Esophagus squamous epithelium (tissue), 5 donors: Measurements from ENCODE around the gene LMNTD2. TPM values are rescaled to one million over a fixed set of nuclear protein-coding genes. Genes with fewer than 3 reads are reported as not detected.

ENCODE experiments used
- DNase-seq: peaks from one replicate; lab custom pipeline; 2025; lab: John Stamatoyannopoulos, UW
- H3K27ac ChIP-seq, 4 donors: fragments of 200-600 bp; sonication (generic); one replicate each; pipeline ENCODE4 v1.5.1; 2016 to 2019; ENCODE audit warnings: mild to moderate bottlenecking in 1 of 4
- H3K27me3 ChIP-seq, 4 donors: fragments of 200-600 bp; sonication (generic); 1 replicate in 3 of 4; 2 replicates in 1 of 4; pipeline versions ENCODE4 v1.5.1 to v1.6.0; 2017 to 2021; ENCODE audit warnings: antibody characterized with exemption in 1 of 4
- H3K36me3 ChIP-seq, 3 donors: fragments of 200-600 bp; sonication (generic); one replicate each; pipeline ENCODE4 v1.5.1; 2016 to 2019
- H3K4me1 ChIP-seq, 3 donors: fragments of 200-600 bp; sonication (generic); one replicate each; pipeline ENCODE4 v1.5.1; 2017 to 2019
- H3K4me3 ChIP-seq, 4 donors: fragments of 200-600 bp; sonication (generic); 1 replicate in 3 of 4; 2 replicates in 1 of 4; pipeline ENCODE4 v1.5.1; 2016 to 2019; ENCODE audit warnings: mild to moderate bottlenecking in 2 of 4, moderate library complexity in 1 of 4
- H3K9me3 ChIP-seq, 3 donors: fragments of 200-600 bp; sonication (generic); one replicate each; pipeline ENCODE4 v1.5.1; 2016 to 2019
- POLR2A ChIP-seq, 4 donors: fragments of 450-650 bp; IDR thresholded peaks; one replicate each; pipeline ENCODE4 v1.6.1; 2017; ENCODE audit warnings: antibody characterized with exemption in 4 of 4, mild to moderate bottlenecking in 4 of 4, moderate library complexity in 3 of 4
- WGBS, 2 donors: methylation state at CpG; one replicate each; pipeline ENCODE4 v1.1.5; 2018; 5-methylcytosine and 5-hydroxymethylcytosine counted together
- intact Hi-C: fragments of 100-400 bp; cut with DNase I; formaldehyde crosslinking; loops from one replicate; pipeline ENCODE4 v1.15.0; 2022
- total RNA-seq, 4 donors: library from RNA; depleted of rRNA; stranded (reverse); fragments of >200 nt; gene quantifications; one replicate each; pipeline ENCODE4 v1.1.0, GENCODE V29; 2016
- TF ChIP-seq, protein P1 (sequence below), 6 experiments: fragments of 450-650 bp in 4 of 6; fragments of 200-600 bp in 2 of 6; sonication (generic) in 2 of 6; IDR thresholded peaks; one replicate each; pipeline ENCODE4 v1.5.1; 2016 to 2019; ENCODE audit warnings: antibody characterized with exemption in 6 of 6, mild to moderate bottlenecking in 4 of 6, moderate library complexity in 4 of 6
- donor health status: DM: yes; HTN: yes; CAD: no.

The LMNTD2 gene
- total RNA-seq, 4 donors from 2014 or later: 2.1 to 4.6 (median 3.8) TPM

DNA sequence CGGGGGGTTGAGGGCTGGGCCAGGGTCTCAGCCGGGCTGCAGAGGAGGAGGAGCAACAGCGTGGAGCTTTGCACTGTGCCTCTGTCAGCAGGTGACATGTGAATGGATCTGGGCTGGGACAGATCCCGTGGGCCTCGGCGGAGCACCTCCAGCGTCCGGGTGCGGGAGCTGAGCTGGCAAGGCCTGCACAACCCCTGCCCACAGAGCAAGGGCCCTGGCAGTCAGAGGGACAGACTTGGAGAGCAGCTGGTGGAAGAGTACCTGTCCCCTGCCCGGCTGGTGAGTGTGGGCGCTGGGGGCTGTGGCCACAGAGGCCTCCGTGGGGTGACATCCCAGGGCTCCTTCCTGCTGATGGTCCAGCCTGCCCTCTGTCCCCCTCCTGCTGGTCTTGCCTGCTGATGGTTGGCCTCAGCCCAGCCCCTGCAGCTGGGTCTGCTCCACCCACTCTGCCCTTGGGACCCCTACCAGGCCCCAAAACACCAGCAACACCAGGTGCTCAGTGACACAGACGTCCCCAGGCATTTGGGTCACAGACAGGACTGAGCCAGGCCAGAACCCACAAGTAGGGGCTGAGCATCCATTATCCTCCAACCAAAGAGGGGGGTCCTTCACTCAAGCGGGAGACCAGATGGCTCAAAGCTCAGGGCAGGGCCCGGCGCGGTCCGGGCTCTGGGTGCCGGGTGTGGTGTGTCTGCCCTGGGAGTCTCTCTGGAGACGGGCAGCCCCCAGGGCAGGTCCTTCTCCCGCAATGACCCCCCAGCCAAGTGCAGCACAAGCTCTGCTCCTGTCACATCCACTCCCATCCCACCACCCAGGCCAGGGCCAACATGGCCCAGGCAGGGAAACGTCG is 19.7 kb downstream of the LMNTD2 start:
- TF ChIP-seq, protein P1, sequence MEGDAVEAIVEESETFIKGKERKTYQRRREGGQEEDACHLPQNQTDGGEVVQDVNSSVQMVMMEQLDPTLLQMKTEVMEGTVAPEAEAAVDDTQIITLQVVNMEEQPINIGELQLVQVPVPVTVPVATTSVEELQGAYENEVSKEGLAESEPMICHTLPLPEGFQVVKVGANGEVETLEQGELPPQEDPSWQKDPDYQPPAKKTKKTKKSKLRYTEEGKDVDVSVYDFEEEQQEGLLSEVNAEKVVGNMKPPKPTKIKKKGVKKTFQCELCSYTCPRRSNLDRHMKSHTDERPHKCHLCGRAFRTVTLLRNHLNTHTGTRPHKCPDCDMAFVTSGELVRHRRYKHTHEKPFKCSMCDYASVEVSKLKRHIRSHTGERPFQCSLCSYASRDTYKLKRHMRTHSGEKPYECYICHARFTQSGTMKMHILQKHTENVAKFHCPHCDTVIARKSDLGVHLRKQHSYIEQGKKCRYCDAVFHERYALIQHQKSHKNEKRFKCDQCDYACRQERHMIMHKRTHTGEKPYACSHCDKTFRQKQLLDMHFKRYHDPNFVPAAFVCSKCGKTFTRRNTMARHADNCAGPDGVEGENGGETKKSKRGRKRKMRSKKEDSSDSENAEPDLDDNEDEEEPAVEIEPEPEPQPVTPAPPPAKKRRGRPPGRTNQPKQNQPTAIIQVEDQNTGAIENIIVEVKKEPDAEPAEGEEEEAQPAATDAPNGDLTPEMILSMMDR (IDR thresholded peaks at IDR 0.05): no peak
- no peak for TF ChIP-seq POLR2A (IDR thresholded peaks at IDR 0.05)
- Histone ChIP-seq H3K36me3 (no peaks in the 10 kb centered on the region), H3K27me3 (no peaks in the 10 kb centered on the region), H3K27ac (no peak overlapping the region), H3K9me3 (no peaks in the 10 kb centered on the region), H3K4me3 (no peak overlapping the region), H3K4me1 (peaks cover 19 to 33% (median 20%) of the 10 kb centered on the region in 3 donors)
- intact Hi-C loops: no loop called here
- 93 to 100% methylated on average over 3 to 4 of the region's 23 CpGs for WGBS, 2 donors
- no peak for DNase-seq

DNA sequence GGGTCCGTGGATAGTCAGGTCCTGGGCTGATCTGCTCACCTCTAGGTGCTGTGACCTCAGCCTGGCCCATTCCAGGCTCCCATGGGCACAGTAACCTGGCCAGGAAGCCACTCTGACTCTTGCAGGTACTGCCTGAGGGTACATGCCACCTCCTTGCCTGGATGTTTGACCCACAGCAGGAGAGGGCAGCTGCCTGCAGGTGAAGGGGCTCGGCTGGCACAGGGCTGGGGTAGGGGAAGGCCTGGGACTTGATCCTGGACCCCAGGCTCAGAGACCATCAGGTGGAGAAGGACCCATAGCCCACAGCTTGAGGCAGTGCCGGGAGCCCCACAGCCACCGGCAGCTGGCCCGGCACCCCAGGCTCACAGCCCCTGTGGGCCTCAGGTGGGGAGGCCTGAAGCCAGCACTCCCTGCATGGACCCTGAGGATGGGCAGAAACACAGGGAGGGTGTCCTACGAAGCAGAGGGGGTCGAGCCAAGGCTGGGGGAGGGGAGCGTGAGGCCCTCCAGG is 20.5 kb downstream of the LMNTD2 start:
- 63 to 80% methylated on average over 1 of the region's 8 CpGs for WGBS, 2 donors
- intact Hi-C loops: no loop called here
- TF ChIP-seq, protein P1 (IDR thresholded peaks at IDR 0.05): no peak
- no peak for TF ChIP-seq POLR2A (IDR thresholded peaks at IDR 0.05)
- H3K4me1 ChIP-seq: peaks cover 20 to 34% (median 20%) of the 10 kb centered on the region in 3 donors
- no peaks in the 10 kb centered on the region for H3K9me3 ChIP-seq
- no peak overlapping the region for H3K27ac ChIP-seq
- no peaks in the 10 kb centered on the region for H3K27me3 ChIP-seq
- H3K4me3 ChIP-seq: no peak overlapping the region
- no peaks in the 10 kb centered on the region for H3K36me3 ChIP-seq
- DNase-seq: no peak

DNA sequence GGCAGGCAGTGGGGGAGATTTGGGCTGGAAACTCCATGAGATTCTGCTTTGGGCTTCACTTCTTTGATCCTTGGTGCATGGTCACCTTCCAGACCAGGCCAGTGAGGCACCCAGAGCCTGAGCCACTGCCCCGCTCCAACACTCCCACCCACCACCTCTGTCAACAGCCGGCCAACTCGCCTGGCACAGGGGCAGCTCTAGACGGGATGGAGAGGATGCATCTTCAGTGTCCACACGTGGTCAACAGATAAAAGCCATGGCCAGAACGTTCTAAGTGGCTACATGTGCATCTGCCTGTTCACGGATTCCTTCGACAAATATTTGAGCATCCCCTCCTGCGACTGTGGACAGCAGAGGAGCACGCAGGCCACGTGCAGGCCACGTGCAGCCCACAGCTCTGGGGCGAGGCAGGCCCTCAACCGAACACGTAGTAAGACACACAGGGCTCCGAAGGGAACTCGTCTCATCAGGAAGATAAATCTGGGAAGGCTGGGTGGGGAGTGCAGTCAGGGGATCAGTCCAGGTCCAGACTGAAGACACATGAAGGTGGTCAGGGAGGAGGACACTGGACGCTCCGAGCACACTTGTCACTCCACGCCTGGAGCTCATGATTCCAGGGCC is 22.0 kb downstream of the LMNTD2 start:
- 91 to 94% methylated on average over 11 to 13 of the region's 20 CpGs for WGBS, 2 donors
- TF ChIP-seq POLR2A (IDR thresholded peaks at IDR 0.05): no peak
- TF ChIP-seq, protein P1 (IDR thresholded peaks at IDR 0.05): no peak
- intact Hi-C loops: no loop called here
- peaks cover 29 to 39% (median 30%) of the 10 kb centered on the region in 3 donors for H3K4me1 ChIP-seq
- no peak overlapping the region for H3K4me3 ChIP-seq
- H3K27ac ChIP-seq: no peak overlapping the region
- H3K9me3 ChIP-seq: no peaks in the 10 kb centered on the region
- DNase-seq: no peak
- H3K36me3 ChIP-seq: peaks cover under 1 to 8% (median 3%) of the 10 kb centered on the region in 3 donors
- no peaks in the 10 kb centered on the region for H3K27me3 ChIP-seq

DNA sequence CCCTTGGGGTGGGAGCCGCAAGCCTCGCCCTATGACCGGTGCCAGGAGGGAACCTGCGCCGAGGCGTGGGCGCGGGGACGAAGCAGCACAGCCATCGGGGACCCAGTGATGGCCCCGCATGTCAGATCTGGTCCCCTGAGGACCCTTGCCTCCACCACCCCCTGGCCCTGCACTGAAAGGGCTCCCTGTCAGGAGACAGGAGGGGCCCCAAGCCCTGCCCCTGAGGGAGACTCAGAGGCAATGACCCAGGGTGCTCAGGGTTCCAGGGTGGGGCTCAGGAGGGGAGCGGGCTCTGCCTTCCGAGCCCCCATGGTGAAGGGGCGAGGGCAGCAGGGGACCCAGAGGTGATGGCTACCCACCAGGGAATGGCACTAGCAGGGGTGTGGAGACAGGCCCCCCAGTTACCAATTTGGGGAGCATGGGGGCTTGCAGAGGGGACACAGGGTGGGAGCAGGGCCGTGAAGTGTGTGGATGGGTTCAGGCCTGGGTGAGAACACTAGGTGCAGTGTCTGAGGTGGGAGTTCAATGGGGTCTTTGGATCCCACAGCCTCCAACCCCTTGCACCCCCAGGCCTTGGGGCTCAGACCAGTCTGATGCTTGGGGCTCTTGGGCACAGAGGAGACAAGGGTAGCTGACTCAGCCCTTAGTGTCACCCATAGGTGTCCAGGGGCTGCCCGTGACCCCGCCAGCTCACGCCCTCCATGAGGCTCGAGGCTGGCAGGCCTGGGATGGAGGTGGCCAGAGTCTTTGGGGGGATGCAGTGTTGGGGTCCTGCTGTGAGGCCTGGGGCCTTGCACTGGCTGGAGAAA is 22.7 kb downstream of the LMNTD2 start:
- Histone ChIP-seq H3K4me1 (peaks cover 36 to 47% (median 38%) of the 10 kb centered on the region in 3 donors), H3K36me3 (peaks cover 8 to 15% (median 10%) of the 10 kb centered on the region in 3 donors), H3K27me3 (no peaks in the 10 kb centered on the region), H3K4me3 (peak overlapping the region; percentile 12 to 96 (median 92)), H3K9me3 (no peaks in the 10 kb centered on the region), H3K27ac (peak overlapping the region in 2 of 4 donors; percentile 29 to 94)
- intact Hi-C loops: no loop called here
- WGBS, 2 donors: 80% methylated on average over 1 of the region's 19 CpGs; no CpG with 5 or more reads in 1 of the 2 donors
- DNase-seq: no peak
- no peak for TF ChIP-seq POLR2A (IDR thresholded peaks at IDR 0.05)
- TF ChIP-seq, protein P1 (IDR thresholded peaks at IDR 0.05): no peak
